ENCODE data around the gene EIF4G3.

GRCh38 chr1:21129407-21129806, 47.3 kb downstream of the EIF4G3 start:
- TF ChIP-seq FOXM1 (IDR thresholded peaks at IDR 0.05; ENCODE audit: low read depth): no peak
- TF ChIP-seq FOXM1 (CRISPR knock-in tag; IDR thresholded peaks at IDR 0.05; ENCODE audit: low read depth): no peak
- TF ChIP-seq POLR2A (conservative IDR thresholded peaks at IDR 0.05): no peak
- TF ChIP-seq, protein P1, sequence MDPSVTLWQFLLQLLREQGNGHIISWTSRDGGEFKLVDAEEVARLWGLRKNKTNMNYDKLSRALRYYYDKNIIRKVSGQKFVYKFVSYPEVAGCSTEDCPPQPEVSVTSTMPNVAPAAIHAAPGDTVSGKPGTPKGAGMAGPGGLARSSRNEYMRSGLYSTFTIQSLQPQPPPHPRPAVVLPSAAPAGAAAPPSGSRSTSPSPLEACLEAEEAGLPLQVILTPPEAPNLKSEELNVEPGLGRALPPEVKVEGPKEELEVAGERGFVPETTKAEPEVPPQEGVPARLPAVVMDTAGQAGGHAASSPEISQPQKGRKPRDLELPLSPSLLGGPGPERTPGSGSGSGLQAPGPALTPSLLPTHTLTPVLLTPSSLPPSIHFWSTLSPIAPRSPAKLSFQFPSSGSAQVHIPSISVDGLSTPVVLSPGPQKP (CRISPR knock-in tag; IDR thresholded peaks at IDR 0.05): no peak
- TF ChIP-seq ZNF282 (CRISPR knock-in tag; IDR thresholded peaks at IDR 0.05): no peak
- no peak for TF ChIP-seq SMC3 (conservative IDR thresholded peaks at IDR 0.05; ENCODE audit: insufficient read depth, low read depth, low read length)
- no peak for TF ChIP-seq EZH2 (IDR thresholded peaks at IDR 0.05; ENCODE audit: borderline replicate concordance, low read depth, low read length)
- no peak for TF ChIP-seq ZNF561 (CRISPR knock-in tag; conservative IDR thresholded peaks at IDR 0.05)
- TF ChIP-seq, protein P2, sequence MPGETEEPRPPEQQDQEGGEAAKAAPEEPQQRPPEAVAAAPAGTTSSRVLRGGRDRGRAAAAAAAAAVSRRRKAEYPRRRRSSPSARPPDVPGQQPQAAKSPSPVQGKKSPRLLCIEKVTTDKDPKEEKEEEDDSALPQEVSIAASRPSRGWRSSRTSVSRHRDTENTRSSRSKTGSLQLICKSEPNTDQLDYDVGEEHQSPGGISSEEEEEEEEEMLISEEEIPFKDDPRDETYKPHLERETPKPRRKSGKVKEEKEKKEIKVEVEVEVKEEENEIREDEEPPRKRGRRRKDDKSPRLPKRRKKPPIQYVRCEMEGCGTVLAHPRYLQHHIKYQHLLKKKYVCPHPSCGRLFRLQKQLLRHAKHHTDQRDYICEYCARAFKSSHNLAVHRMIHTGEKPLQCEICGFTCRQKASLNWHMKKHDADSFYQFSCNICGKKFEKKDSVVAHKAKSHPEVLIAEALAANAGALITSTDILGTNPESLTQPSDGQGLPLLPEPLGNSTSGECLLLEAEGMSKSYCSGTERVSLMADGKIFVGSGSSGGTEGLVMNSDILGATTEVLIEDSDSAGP (CRISPR knock-in tag; IDR thresholded peaks at IDR 0.05): no peak
- no peak for TF ChIP-seq ZNF165 (CRISPR knock-in tag; IDR thresholded peaks at IDR 0.05; ENCODE audit: borderline replicate concordance)
- TF ChIP-seq BRF2 (IDR thresholded peaks at IDR 0.05; ENCODE audit: borderline replicate concordance, insufficient read depth, insufficient read length): no peak

All from K562 (cell line).